ENCODE data around the gene TFPT. TPM values are rescaled to one million over a fixed set of nuclear protein-coding genes. Genes with fewer than 3 reads are reported as not detected.

The TFPT gene
- total RNA-seq, 2 donors from 2014 or later, result 6.5 to 11.9 TPM

- Histone ChIP-seq H3K9me3 (peaks cover 0 to 8% (median 0%) of the 10 kb centered on the region in 3 donors), H3K4me3 (no peak overlapping the region), H3K27me3 (no peaks in the 10 kb centered on the region), H3K4me1 (no peaks in the 10 kb centered on the region), H3K27ac (no peak overlapping the region), H3K36me3 (replicated peaks in 1 of 2; ENCODE audit: insufficient read depth in 1 of 2, low read depth in 2 of 2) (no peaks in the 10 kb centered on the region)
- intact Hi-C loops (cut with DNase I), result no loop called here
- 73 to 79% methylated on average over 8 to 10 of the region's 10 CpGs for WGBS, 2 donors
- DNase-seq (no peak), ATAC-seq (no peak)
- TF ChIP-seq POLR2A (IDR thresholded peaks at IDR 0.05), result no peak
- no peak for TF ChIP-seq CTCF (IDR thresholded peaks at IDR 0.05)
Observed at GRCh38 chr19:54073829-54074228, 41.6 kb downstream of the TFPT start.

- WGBS, 2 donors, result 42 to 52% methylated on average over 5 of the region's 5 CpGs
- intact Hi-C loops (cut with DNase I), result no loop called here
- Histone ChIP-seq H3K4me1 (no peaks in the 10 kb centered on the region), H3K36me3 (replicated peaks in 1 of 2; ENCODE audit: insufficient read depth in 1 of 2, low read depth in 2 of 2) (no peaks in the 10 kb centered on the region), H3K27ac (no peak overlapping the region), H3K27me3 (no peaks in the 10 kb centered on the region), H3K9me3 (peaks cover 0 to 8% (median 0%) of the 10 kb centered on the region in 3 donors), H3K4me3 (no peak overlapping the region)
- ATAC-seq (no peak), DNase-seq (no peak)
- no peak for TF ChIP-seq CTCF (IDR thresholded peaks at IDR 0.05)
- TF ChIP-seq POLR2A (IDR thresholded peaks at IDR 0.05), result no peak
Observed at GRCh38 chr19:54069470-54069869, 46.0 kb downstream of the TFPT start.

- intact Hi-C loops (cut with DNase I), result no loop called here
- no peak within 1 kb of the TSS for H3K4me3 ChIP-seq
- H3K9me3 ChIP-seq, result no peaks in the 10 kb centered on the region
- ATAC-seq (no peak), DNase-seq (no peak)
- H3K27me3 ChIP-seq, result no peaks in the 10 kb centered on the region
- no peaks in the 10 kb centered on the region for H3K36me3 ChIP-seq (replicated peaks in 1 of 2; ENCODE audit: insufficient read depth in 1 of 2, low read depth in 2 of 2)
- 65 to 73% methylated on average over 26 to 34 of the region's 34 CpGs for WGBS, 2 donors
- TF ChIP-seq POLR2A (IDR thresholded peaks at IDR 0.05), result no peak
- TF ChIP-seq CTCF (IDR thresholded peaks at IDR 0.05), result no peak
- H3K27ac ChIP-seq, result no peak within 1 kb of the TSS
- no peaks in the 10 kb centered on the region for H3K4me1 ChIP-seq
Observed at GRCh38 chr19:54063350-54064116, 51.9 kb downstream of the TFPT start, which contains the start of gene VSTM1. VSTM1 (minus strand) TSS chr19:54063897; CDS start chr19:54063777, 120 bp downstream.

GRCh38 chr19:54062643-54063042, 52.8 kb downstream of the TFPT start:
- Histone ChIP-seq H3K27ac (no peak overlapping the region), H3K36me3 (replicated peaks in 1 of 2; ENCODE audit: insufficient read depth in 1 of 2, low read depth in 2 of 2) (no peaks in the 10 kb centered on the region), H3K4me1 (no peaks in the 10 kb centered on the region), H3K9me3 (no peaks in the 10 kb centered on the region), H3K4me3 (no peak overlapping the region), H3K27me3 (no peaks in the 10 kb centered on the region)
- DNase-seq (peak in 1 of 4 donors; percentile 8), ATAC-seq (no peak)
- intact Hi-C loops (cut with DNase I), result no loop called here
- TF ChIP-seq CTCF (IDR thresholded peaks at IDR 0.05) (no peak), POLR2A (IDR thresholded peaks at IDR 0.05) (no peak)
- 45 to 68% methylated on average over 7 to 9 of the region's 9 CpGs for WGBS, 2 donors

Other genes starting within 250 kb of the TFPT start
- gene MYADM, start 247.8 kb downstream of the TFPT start, total RNA-seq, result 10 to 100 TPM; 12.2 to 30.0 TPM
- gene PRKCG, start 233.5 kb downstream of the TFPT start, total RNA-seq, result under 1 TPM in 1 of 2 donors, not detected in 1; 0.26 TPM
- not detected for gene CACNG7, start 206.4 kb downstream of the TFPT start, total RNA-seq
- not detected for gene CACNG8, start 152.7 kb downstream of the TFPT start, total RNA-seq
- gene CACNG6, start 124.0 kb downstream of the TFPT start, total RNA-seq, result not detected
- not detected for gene VSTM1, start 51.8 kb downstream of the TFPT start, total RNA-seq
- not detected for gene TARM1, start 34.3 kb downstream of the TFPT start, total RNA-seq
- 1 to 10 TPM in 1 of 2 donors, not detected in 1; 2.3 TPM for gene OSCAR, start 14.9 kb downstream of the TFPT start, total RNA-seq
- gene NDUFA3, start 12.8 kb downstream of the TFPT start, total RNA-seq, result 1 to 10 TPM; 4.7 to 5.3 TPM
- 10 to 100 TPM; 17.8 to 24.1 TPM for gene PRPF31, start 97 bp upstream of the TFPT start, total RNA-seq
- gene CNOT3, start 22.1 kb upstream of the TFPT start, total RNA-seq, result 10 to 100 TPM; 22.4 to 51.4 TPM
- gene LENG1, start 44.1 kb upstream of the TFPT start, total RNA-seq, result 1 to 10 TPM; 4.0 to 9.6 TPM
- 100 to 1,000 TPM in 1 of 2 donors, 10 to 100 TPM in 1; 57.3 to 126 TPM for gene TMC4, start 57.5 kb upstream of the TFPT start, total RNA-seq
- 10 to 100 TPM; 40.5 to 98.9 TPM for gene MBOAT7, start 73.9 kb upstream of the TFPT start, total RNA-seq
- gene TSEN34, start 75.7 kb upstream of the TFPT start, total RNA-seq, result 10 to 100 TPM; 33.9 to 56.6 TPM
- gene RPS9, start 85.2 kb upstream of the TFPT start, total RNA-seq, result 1,000 to 10,000 TPM; 1,319 to 1,729 TPM
- 1 to 10 TPM in 1 of 2 donors, under 1 TPM in 1; 0.33 to 2.1 TPM for gene LILRB3, start 107.3 kb upstream of the TFPT start, total RNA-seq
- gene LILRA6, start 127.1 kb upstream of the TFPT start, total RNA-seq, result not detected
- gene LILRB5, start 141.6 kb upstream of the TFPT start, total RNA-seq, result 1 to 10 TPM; 3.1 to 6.6 TPM
- 1 to 10 TPM in 1 of 2 donors, under 1 TPM in 1; 0.78 to 1.3 TPM for gene LILRB2, start 165.5 kb upstream of the TFPT start, total RNA-seq
- under 1 TPM in 1 of 2 donors, not detected in 1; 0.78 TPM for gene LILRA5, start 197.5 kb upstream of the TFPT start, total RNA-seq
- not detected for gene LILRA4, start 223.5 kb upstream of the TFPT start, total RNA-seq
- gene LAIR1, start 249.3 kb upstream of the TFPT start, total RNA-seq, result 10 to 100 TPM in 1 of 2 donors, 1 to 10 TPM in 1; 2.9 to 35.6 TPM